Neural progenitor cell (in vitro differentiated cells): Measurements from ENCODE around the gene STPG4.

ENCODE experiments used
- CTCF ChIP-seq: fragments of 200-600 bp; sonication (generic); IDR thresholded peaks from 2 replicates; pipeline ENCODE4 v1.5.1; 2017; ENCODE audit warnings: antibody characterized with exemption, mild to moderate bottlenecking
- EZH2 ChIP-seq: fragments of 200-600 bp; sonication (generic); IDR thresholded peaks from 2 replicates; pipeline ENCODE4 v1.6.1; 2017; ENCODE audit warnings: antibody characterized with exemption, mild to moderate bottlenecking, moderate library complexity

- TF ChIP-seq CTCF (no peak), EZH2 (no peak)
Measured at GRCh38 chr2:47083485-47083884, 71.6 kb downstream of the STPG4 start.
